ENCODE data around the gene SPDYE3.
A peak's percentile ranks its signal among the peaks of the same experiment; 100 is the strongest.
"Not testable (repeated sequence)": the region's sequence is repeated elsewhere in the genome, so short reads cannot be mapped to it uniquely, and the experiment has no call there.

Gene SPDYE3, protein sequence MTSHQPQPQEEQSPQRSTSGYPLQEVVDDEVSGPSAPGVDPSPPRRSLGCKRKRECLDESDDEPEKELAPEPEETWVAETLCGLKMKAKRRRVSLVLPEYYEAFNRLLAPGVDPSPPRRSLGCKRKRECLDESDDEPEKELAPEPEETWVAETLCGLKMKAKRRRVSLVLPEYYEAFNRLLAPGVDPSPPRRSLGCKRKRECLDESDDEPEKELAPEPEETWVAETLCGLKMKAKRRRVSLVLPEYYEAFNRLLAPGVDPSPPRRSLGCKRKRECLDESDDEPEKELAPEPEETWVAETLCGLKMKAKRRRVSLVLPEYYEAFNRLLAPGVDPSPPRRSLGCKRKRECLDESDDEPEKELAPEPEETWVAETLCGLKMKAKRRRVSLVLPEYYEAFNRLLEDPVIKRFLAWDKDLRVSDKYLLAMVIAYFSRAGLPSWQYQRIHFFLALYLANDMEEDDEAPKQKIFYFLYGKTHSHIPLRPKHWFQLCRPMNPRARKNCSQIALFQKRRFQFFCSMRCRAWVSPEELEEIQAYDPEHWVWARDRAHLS

DNA sequence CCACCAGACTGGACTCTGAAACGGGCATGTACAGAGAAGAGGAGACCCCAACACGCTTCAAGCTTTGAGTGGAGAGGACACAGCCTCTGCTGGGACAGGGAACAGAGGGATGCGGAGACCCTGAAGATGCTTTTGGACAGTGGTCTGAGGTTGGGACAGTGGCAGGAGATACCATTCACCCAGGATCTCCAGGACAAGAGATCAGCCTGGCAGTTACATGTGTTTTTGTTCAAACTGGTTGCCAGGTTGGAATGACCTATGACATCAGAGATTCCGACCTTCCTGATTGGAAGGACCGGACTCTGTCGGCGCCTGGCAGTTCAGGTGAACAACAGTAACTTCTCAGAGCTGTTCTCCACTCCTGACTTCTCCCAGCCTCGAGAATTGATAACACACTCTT is at the start of gene SPDYE3:
TSS of gene SPDYE3 (plus strand) at position 301 of the 400 bp plus-strand sequence. CDS start 184 bp downstream, outside the sequence.
- not testable (repeated sequence) for H3K27me3 Mint-ChIP-seq (ENCODE audit: low read depth); H3K4me1 Mint-ChIP-seq (ENCODE audit: low read depth); DNase-seq (ENCODE audit: low spot score); H3K27ac Mint-ChIP-seq; H3K36me3 Mint-ChIP-seq (ENCODE audit: low read depth); H3K4me3 Mint-ChIP-seq; H3K9me3 Mint-ChIP-seq

DNA sequence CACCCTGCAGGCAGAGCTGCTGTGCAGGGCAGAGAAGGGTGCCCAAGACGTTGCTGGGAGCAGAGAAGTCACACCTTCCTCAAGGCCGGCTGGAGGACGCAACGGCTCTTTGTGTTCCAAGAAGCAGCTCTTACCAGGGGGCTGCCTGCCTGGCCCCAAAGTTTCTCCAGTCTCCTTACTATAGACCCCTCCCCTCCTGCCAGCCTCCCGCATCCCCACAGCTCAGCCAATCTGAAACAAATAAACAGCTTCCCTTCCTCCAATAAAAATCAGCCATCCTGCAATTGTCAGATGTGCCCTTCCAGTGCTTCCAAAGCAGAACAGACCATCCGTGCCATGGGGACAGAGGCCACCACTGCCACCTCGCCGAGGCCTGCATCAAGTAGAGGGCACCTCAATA is 47.5 kb upstream of the SPDYE3 start:
- not testable (repeated sequence) for H3K4me1 Mint-ChIP-seq (ENCODE audit: low read depth); H3K36me3 Mint-ChIP-seq (ENCODE audit: low read depth); H3K4me3 Mint-ChIP-seq; H3K27me3 Mint-ChIP-seq (ENCODE audit: low read depth); DNase-seq (ENCODE audit: low spot score); H3K9me3 Mint-ChIP-seq; H3K27ac Mint-ChIP-seq

DNA sequence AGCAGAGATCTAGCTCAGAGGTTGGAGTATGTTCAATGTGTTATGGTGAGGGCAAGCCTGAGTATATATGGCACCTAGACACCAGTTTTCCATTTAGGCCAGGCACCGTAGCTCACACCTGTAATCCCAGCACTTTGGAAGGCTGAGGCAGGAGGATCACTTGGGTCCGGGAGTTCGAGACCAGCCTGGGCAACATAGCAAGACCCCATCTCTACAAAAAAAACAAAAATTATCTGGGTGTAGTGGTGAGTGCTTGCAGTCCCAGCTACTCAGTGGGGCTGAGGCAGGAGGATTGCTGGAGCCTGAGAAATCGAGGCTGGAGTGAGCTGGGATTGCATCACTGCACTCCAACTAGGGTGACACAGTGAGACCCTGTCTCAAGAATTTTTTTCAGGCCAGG is 44.6 kb upstream of the SPDYE3 start:
- not testable (repeated sequence) for DNase-seq (ENCODE audit: low spot score); H3K27ac Mint-ChIP-seq; H3K4me3 Mint-ChIP-seq; H3K9me3 Mint-ChIP-seq; H3K4me1 Mint-ChIP-seq (ENCODE audit: low read depth); H3K27me3 Mint-ChIP-seq (ENCODE audit: low read depth); H3K36me3 Mint-ChIP-seq (ENCODE audit: low read depth)

DNA sequence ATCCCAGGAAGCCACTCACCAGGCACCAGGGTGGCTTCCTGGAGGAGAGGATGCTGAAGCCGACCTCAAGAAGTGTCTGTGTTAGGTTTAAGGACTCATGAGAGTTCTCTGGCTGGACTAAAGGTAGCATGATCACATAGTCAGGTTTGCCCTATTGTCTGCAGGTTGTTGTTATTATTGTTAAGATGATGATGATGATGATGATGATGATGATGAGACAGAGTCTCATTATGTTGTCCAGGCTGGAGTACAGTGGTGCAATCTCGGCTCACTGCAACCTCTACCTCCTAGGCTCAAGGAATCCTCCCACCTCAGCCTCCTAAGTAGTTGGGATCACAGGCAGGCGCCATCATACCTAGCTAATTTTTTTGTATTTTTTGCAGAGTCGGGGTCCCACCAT is 43.3 kb upstream of the SPDYE3 start:
- not testable (repeated sequence) for DNase-seq (ENCODE audit: low spot score); H3K4me3 Mint-ChIP-seq; H3K36me3 Mint-ChIP-seq (ENCODE audit: low read depth); H3K9me3 Mint-ChIP-seq; H3K27ac Mint-ChIP-seq; H3K4me1 Mint-ChIP-seq (ENCODE audit: low read depth); H3K27me3 Mint-ChIP-seq (ENCODE audit: low read depth)

DNA sequence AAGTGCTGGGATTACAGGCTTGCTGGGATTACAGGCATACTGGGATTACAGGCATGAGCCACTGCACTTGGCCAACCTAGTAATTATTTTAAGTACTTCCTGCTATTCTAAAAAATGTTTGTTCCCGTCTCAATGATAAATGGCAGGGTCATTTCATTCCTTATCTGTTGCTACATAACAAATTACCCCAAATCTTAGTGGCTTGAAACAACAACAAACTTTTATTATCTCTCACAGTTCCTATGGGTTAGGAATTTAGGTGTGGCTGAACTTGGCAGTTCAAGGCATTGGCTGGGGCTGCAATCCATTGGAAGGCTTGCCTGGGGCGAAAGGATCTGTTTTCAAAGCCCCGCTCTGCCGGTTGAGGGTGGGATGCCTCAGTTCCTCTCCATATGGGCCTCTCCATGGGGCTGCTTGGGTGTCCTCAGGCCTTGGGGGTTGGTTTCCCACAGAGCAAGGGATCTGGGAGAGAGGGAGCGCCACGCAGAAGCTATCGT is 42.8 kb upstream of the SPDYE3 start:
- not testable (repeated sequence) for H3K27me3 Mint-ChIP-seq (ENCODE audit: low read depth); H3K9me3 Mint-ChIP-seq; DNase-seq (ENCODE audit: low spot score); H3K4me1 Mint-ChIP-seq (ENCODE audit: low read depth); H3K36me3 Mint-ChIP-seq (ENCODE audit: low read depth); H3K4me3 Mint-ChIP-seq; H3K27ac Mint-ChIP-seq

DNA sequence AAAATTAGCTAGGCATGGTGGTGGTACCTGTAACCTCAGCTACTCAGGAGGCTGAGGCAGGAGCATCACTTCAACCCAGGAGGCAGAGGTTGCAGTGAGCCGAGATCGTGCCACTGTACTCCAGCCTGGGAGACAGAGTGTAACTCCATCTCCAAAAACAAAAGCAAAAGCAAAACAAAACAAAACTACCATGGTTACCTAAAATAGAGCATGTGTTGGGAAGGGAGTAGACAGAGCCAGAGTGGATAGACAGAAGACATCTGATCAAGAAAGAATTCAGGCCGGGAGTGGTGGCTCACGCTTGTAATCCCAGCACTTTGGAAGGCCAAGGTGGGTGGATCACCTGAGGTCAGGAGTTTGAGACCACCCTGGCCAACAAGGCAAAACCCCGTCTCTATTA is 41.7 kb upstream of the SPDYE3 start:
- not testable (repeated sequence) for H3K4me1 Mint-ChIP-seq (ENCODE audit: low read depth); DNase-seq (ENCODE audit: low spot score); H3K4me3 Mint-ChIP-seq; H3K36me3 Mint-ChIP-seq (ENCODE audit: low read depth); H3K9me3 Mint-ChIP-seq; H3K27me3 Mint-ChIP-seq (ENCODE audit: low read depth)
- peak overlapping the region; percentile 9 for H3K27ac Mint-ChIP-seq

DNA sequence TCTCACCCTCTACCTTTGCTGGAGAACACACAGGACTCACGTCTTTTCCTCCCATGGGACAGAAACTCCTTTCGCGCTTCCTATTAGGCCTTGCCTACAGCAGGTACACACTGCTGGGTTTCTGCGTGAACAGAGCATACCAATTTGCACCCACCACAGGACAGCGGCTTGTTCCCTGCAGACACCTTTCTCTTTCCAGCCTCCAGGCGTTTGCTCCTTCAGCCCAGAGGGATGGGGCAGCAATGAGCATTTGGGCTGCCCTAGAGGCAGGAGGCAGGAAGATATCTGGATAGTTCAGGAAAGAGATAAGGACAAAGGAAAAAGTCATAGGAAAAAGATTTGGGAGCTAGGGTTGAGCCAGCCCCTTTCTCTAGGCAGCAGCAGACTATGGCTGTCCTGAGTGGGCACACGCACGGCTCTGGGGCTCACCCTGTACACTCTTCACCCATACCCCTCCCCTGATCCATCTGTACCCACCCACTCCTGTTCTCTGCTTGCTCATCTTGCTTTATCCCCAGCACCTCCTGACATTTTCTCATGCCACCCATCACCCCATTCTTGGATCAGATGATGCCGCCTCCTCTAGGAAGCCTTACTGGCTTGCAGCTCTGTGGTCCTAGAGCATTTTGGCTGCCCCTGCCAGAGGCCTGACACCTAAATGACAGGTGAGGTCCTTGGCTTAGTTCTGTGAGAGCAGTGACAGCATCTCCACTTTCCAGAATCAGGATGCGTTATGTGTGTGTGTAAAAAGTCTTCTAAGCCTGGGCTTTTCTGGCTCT is 40.7 kb upstream of the SPDYE3 start:
- no peak overlapping the region for H3K4me3 Mint-ChIP-seq
- peaks cover 4% of the 10 kb centered on the region for H3K36me3 Mint-ChIP-seq (ENCODE audit: low read depth)
- no peak overlapping the region for H3K27ac Mint-ChIP-seq
- no peak for DNase-seq (ENCODE audit: low spot score)
- H3K27me3 Mint-ChIP-seq (ENCODE audit: low read depth), result no peaks in the 10 kb centered on the region
- peaks cover 12% of the 10 kb centered on the region for H3K4me1 Mint-ChIP-seq (ENCODE audit: low read depth)
- H3K9me3 Mint-ChIP-seq, result no peaks in the 10 kb centered on the region

DNA sequence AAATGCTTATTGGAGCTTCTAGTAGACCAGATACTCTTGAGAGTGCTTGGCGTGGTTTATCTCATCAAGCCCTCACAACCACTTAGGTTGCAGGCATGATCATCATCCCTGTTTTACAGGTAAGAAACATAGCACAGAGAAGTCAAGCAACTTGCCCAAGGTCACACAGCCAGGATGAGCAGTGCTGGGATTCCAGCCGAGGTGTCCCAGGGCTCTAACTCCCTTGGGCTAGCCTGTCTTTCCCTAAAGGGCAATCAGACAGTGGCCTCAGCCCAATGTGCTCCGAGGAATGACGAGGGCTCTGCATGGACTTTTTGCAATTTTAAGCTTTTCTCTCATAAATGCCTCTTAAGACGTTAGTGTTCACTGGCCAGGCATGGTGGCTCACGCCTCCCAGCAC is 39.9 kb upstream of the SPDYE3 start:
- no peaks in the 10 kb centered on the region for H3K27me3 Mint-ChIP-seq (ENCODE audit: low read depth)
- no peaks in the 10 kb centered on the region for H3K9me3 Mint-ChIP-seq
- peaks cover 15% of the 10 kb centered on the region for H3K4me1 Mint-ChIP-seq (ENCODE audit: low read depth)
- H3K4me3 Mint-ChIP-seq, result no peak overlapping the region
- DNase-seq (ENCODE audit: low spot score), result no peak
- H3K36me3 Mint-ChIP-seq (ENCODE audit: low read depth), result peaks cover 2% of the 10 kb centered on the region
- no peak overlapping the region for H3K27ac Mint-ChIP-seq

DNA sequence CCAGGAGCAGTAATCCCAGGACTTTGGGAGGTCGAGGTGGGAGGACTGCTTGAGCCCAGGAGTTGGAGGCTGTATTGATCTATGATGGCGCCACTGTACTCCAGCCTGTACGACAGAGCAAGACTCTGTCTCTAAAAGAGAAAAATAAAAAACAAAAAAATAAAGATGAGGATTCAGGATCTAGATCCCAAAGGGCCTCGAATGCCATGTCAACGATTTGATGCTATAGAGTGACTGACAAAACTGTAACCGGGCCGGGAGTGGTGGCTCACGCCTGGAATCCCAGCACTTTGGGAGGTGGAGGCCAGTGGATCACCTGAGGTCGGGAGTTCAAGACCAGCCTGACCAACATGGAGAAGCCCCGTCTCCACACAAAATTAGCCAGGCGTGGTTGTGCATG is 38.6 kb upstream of the SPDYE3 start:
- not testable (repeated sequence) for H3K9me3 Mint-ChIP-seq; H3K36me3 Mint-ChIP-seq (ENCODE audit: low read depth); H3K27me3 Mint-ChIP-seq (ENCODE audit: low read depth); DNase-seq (ENCODE audit: low spot score); H3K27ac Mint-ChIP-seq; H3K4me3 Mint-ChIP-seq
- H3K4me1 Mint-ChIP-seq (ENCODE audit: low read depth), result peaks cover 17% of the 10 kb centered on the region

DNA sequence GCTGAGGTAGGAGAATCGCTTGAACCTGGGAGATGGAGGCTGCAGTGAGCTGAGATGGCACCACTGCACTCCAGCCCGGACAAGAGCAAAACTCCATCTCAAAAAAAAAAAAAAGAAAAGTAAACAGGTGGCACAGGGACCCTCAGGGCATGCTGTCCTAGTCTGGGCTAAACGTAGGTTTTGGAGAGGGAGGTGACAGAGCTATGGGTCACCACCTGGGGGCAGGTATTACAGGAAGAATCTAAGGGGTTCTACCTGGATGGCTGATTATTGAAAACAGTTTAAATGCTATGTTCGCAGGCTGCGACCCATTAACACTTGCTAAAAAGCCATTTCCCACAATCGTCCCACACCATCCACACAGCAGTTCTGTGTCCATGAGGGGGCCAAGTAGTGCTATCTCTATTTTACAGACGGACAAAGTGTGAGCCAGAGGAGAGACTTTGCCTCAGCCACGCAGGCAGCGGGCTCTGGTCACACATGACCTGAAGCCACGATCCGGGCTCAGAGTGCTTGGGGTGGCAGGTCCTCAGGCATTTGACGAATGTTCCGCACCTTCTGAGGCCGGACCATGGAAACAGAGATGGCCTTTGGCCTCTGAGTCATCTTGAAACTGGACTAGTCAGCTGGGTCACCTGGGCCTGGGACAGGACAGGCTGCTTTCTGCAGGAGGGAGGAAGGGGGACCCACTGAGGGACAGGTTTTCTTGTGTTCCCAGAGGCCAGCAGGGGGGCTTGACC is 38.0 kb upstream of the SPDYE3 start:
- not testable (repeated sequence) for DNase-seq (ENCODE audit: low spot score); H3K27ac Mint-ChIP-seq; H3K4me3 Mint-ChIP-seq; H3K9me3 Mint-ChIP-seq; H3K36me3 Mint-ChIP-seq (ENCODE audit: low read depth); H3K27me3 Mint-ChIP-seq (ENCODE audit: low read depth)
- peaks cover 17% of the 10 kb centered on the region for H3K4me1 Mint-ChIP-seq (ENCODE audit: low read depth)

DNA sequence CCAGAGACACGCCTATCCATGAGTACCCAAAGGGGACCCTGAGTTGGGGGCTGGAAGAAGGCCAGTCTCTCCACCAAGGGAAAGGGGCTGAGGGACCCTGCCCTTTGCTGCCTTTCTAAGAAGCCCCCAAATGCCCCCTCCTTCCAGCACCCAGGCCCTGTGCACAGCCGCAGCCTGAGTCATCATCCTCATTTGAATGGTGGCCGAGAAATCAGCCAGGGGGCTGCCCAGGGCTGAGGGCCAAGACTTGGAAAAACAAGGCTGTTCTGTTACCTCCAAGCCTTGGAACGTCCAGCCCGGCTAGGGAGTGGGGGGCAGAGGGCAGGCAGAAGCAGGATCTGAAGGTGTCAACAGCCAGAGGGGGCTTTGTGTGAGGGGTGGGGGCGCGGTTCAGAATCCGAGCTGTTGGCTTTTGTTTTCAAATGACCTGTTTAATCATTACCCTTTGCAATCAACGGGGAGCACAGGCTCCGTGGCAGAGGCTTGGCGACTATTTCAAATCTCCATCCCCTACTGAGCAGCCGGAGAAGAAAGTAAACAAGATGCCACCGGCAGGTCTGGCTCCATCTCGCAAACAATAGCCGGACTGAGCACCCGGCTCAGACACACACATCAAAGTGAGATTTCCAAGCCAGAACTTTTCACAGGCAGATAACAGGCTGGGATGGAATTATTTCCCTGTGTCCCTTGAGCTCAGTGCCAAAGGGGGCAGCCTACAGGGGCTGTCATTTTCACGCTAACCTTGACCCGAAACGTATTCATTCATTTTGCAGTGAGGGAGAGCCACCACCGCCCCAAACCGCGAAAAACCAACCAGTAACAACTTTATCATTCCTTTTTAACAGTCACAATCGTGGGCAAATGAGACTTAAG is 37.2 kb upstream of the SPDYE3 start:
- not testable (repeated sequence) for H3K27ac Mint-ChIP-seq; H3K36me3 Mint-ChIP-seq (ENCODE audit: low read depth); H3K27me3 Mint-ChIP-seq (ENCODE audit: low read depth); H3K9me3 Mint-ChIP-seq; DNase-seq (ENCODE audit: low spot score)
- Mint-ChIP-seq H3K4me1 (ENCODE audit: low read depth) (peaks cover 17% of the 10 kb centered on the region), H3K4me3 (peak overlapping the region; percentile 78)

DNA sequence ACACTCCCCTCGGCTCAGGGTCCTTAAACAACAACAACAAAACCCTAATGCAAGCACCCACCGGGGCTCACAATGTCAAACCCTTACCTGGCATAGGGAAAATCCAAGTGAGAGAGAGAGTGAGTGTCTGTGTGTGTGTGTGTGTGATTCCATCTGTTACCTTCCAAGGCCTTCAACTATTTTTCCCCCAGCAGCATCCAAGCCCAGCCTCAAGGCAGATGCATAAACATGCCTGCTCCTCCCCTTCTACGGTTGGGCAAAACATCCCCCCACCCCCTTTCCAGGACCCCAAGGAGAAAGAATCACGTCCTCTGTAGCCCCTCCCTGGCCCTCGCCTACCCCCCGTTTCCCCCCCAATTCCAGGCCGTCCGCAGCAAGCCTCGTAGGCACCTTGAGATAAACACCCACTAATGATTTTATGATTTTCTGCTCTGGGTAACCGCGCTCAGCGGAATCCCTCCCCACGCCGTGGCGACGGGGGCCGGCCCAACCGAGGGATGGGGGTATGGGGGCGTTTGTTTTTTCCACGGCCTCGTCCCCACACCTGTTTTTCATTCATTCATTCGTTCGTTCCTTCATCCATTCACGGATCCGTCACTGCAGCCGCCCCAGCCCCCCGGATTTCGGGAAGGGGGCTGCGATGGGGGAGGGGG is 36.4 kb upstream of the SPDYE3 start:
- not testable (repeated sequence) for DNase-seq (ENCODE audit: low spot score); H3K36me3 Mint-ChIP-seq (ENCODE audit: low read depth); H3K9me3 Mint-ChIP-seq; H3K27me3 Mint-ChIP-seq (ENCODE audit: low read depth)
- Mint-ChIP-seq H3K27ac (peak overlapping the region; percentile 53), H3K4me3 (peak overlapping the region; percentile 78), H3K4me1 (ENCODE audit: low read depth) (peaks cover 15% of the 10 kb centered on the region)
